Neural progenitor cell (in vitro differentiated cells): ENCODE measurements around the gene NDUFS2. TPM values are rescaled to one million over a fixed set of nuclear protein-coding genes. Genes with fewer than 3 reads are reported as not detected.

Experiments
- DNase-seq: peaks from one replicate; pipeline ENCODE4 v3.0.0-alpha.2; 2016; ENCODE audit warnings: low spot score
- H2AFZ ChIP-seq: fragments of 200-600 bp; sonication (generic); replicated peaks from 2 replicates; pipeline ENCODE4 v1.6.1; 2016; ENCODE audit warnings: antibody characterized with exemption
- H3F3A ChIP-seq: fragments of 200-600 bp; sonication (generic); 2 replicates; pipeline ENCODE4 v1.6.1; 2016; ENCODE audit warnings: antibody characterized with exemption, low read depth
- H3K27ac ChIP-seq: fragments of 200-600 bp; sonication (generic); 2 replicates; pipeline ENCODE4 v1.5.1; 2016; ENCODE audit warnings: mild to moderate bottlenecking
- H3K27me3 ChIP-seq: fragments of 200-600 bp; sonication (generic); 2 replicates; pipeline ENCODE4 v1.6.1; 2016; ENCODE audit warnings: mild to moderate bottlenecking, moderate library complexity
- H3K36me3 ChIP-seq: fragments of 200-600 bp; sonication (generic); 2 replicates; pipeline ENCODE4 v1.5.1; 2016
- H3K4me1 ChIP-seq: fragments of 200-600 bp; sonication (generic); 2 replicates; pipeline ENCODE4 v1.6.1; 2016; ENCODE audit warnings: mixed run types
- H3K4me2 ChIP-seq: fragments of 200-600 bp; sonication (generic); 2 replicates; pipeline ENCODE4 v1.6.1; 2016
- H3K4me3 ChIP-seq: fragments of 200-600 bp; sonication (generic); 2 replicates; pipeline ENCODE4 v1.5.1; 2016
- H3K79me2 ChIP-seq: fragments of 200-600 bp; sonication (generic); 2 replicates; pipeline ENCODE4 v1.6.1; 2016; ENCODE audit warnings: low read depth
- H3K9ac ChIP-seq: fragments of 200-600 bp; sonication (generic); 2 replicates; pipeline ENCODE4 v1.6.1; 2016
- H3K9me3 ChIP-seq: fragments of 200-600 bp; sonication (generic); 2 replicates; pipeline ENCODE4 v1.5.1; 2016; ENCODE audit warnings: low read depth
- H4K20me1 ChIP-seq: fragments of 200-600 bp; sonication (generic); 2 replicates; pipeline ENCODE4 v1.6.1; 2016; ENCODE audit warnings: low read depth
- H3K27ac Mint-ChIP-seq: 3 replicates; pipeline ENCODE4 v1.8.0; 2021; ENCODE audit warnings: mixed read lengths
- H3K27me3 Mint-ChIP-seq: 2 replicates; pipeline ENCODE4 v1.8.0; 2022; ENCODE audit warnings: low read depth, mild to moderate bottlenecking, inconsistent platforms, moderate library complexity, mixed read lengths; ENCODE audit not compliant: insufficient read depth
- H3K36me3 Mint-ChIP-seq: 3 replicates; pipeline ENCODE4 v1.8.0; 2021; ENCODE audit warnings: mixed read lengths
- H3K4me1 Mint-ChIP-seq: 3 replicates; pipeline ENCODE4 v1.8.0; 2021; ENCODE audit warnings: mixed read lengths
- H3K4me3 Mint-ChIP-seq: 3 replicates; pipeline ENCODE4 v1.8.0; 2021; ENCODE audit warnings: mild to moderate bottlenecking, moderate library complexity, mixed read lengths
- H3K9me3 Mint-ChIP-seq: 3 replicates; pipeline ENCODE4 v1.8.0; 2020; ENCODE audit warnings: mixed read lengths
- EZH2 ChIP-seq: fragments of 200-600 bp; sonication (generic); IDR thresholded peaks from 2 replicates; pipeline ENCODE4 v1.6.1; 2017; ENCODE audit warnings: antibody characterized with exemption, mild to moderate bottlenecking, moderate library complexity
- EZH2phosphoT487 ChIP-seq: fragments of 200-600 bp; sonication (generic); IDR thresholded peaks from 2 replicates; pipeline ENCODE4 v1.6.1; 2017; ENCODE audit warnings: antibody characterized with exemption
- total RNA-seq: library from RNA; depleted of rRNA; stranded (reverse); fragments of >200 nt; gene quantifications from 2 replicates; pipeline ENCODE4 v1.2.3, GENCODE V29; 2015; ENCODE audit warnings: low replicate concordance
- TF ChIP-seq, protein P1 (sequence below): fragments of 200-600 bp; sonication (generic); IDR thresholded peaks from 2 replicates; pipeline ENCODE4 v1.5.1; 2017; ENCODE audit warnings: antibody characterized with exemption, mild to moderate bottlenecking

NDUFS2 gene
- total RNA-seq, 1 donor from 2014 or later: 107 TPM

GRCh38 chr1:161171191-161171590 is 31.0 kb upstream of the NDUFS2 start:
- no peaks in the 10 kb centered on the region for H3K9me3 ChIP-seq
- H3K27me3 ChIP-seq: no peaks in the 10 kb centered on the region
- no peak overlapping the region for H3K9ac ChIP-seq
- Mint-ChIP-seq H3K4me1 (peaks cover 22% of the 10 kb centered on the region), H3K27ac (no peak overlapping the region), H3K4me3 (no peak overlapping the region), H3K36me3 (peaks cover 33% of the 10 kb centered on the region), H3K9me3 (no peaks in the 10 kb centered on the region), H3K27me3 (no peaks in the 10 kb centered on the region)
- H2AFZ ChIP-seq: no peak overlapping the region
- TF ChIP-seq EZH2: no peak
- TF ChIP-seq, protein P1, sequence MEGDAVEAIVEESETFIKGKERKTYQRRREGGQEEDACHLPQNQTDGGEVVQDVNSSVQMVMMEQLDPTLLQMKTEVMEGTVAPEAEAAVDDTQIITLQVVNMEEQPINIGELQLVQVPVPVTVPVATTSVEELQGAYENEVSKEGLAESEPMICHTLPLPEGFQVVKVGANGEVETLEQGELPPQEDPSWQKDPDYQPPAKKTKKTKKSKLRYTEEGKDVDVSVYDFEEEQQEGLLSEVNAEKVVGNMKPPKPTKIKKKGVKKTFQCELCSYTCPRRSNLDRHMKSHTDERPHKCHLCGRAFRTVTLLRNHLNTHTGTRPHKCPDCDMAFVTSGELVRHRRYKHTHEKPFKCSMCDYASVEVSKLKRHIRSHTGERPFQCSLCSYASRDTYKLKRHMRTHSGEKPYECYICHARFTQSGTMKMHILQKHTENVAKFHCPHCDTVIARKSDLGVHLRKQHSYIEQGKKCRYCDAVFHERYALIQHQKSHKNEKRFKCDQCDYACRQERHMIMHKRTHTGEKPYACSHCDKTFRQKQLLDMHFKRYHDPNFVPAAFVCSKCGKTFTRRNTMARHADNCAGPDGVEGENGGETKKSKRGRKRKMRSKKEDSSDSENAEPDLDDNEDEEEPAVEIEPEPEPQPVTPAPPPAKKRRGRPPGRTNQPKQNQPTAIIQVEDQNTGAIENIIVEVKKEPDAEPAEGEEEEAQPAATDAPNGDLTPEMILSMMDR: peak; percentile 15
- no peak overlapping the region for H3K27ac ChIP-seq
- H3K79me2 ChIP-seq: no peaks in the 10 kb centered on the region
- no peaks in the 10 kb centered on the region for H3K4me1 ChIP-seq
- H4K20me1 ChIP-seq: no peaks in the 10 kb centered on the region
- peaks cover 11% of the 10 kb centered on the region for H3F3A ChIP-seq
- DNase-seq: no peak
- no peak overlapping the region for H3K4me2 ChIP-seq
- H3K4me3 ChIP-seq: no peak overlapping the region
- H3K36me3 ChIP-seq: no peaks in the 10 kb centered on the region

GRCh38 chr1:161171696-161172095 is 30.5 kb upstream of the NDUFS2 start:
- H3K4me2 ChIP-seq: no peak overlapping the region
- Mint-ChIP-seq H3K4me1 (peaks cover 27% of the 10 kb centered on the region), H3K4me3 (no peak overlapping the region), H3K36me3 (peaks cover 33% of the 10 kb centered on the region), H3K9me3 (no peaks in the 10 kb centered on the region), H3K27ac (no peak overlapping the region), H3K27me3 (no peaks in the 10 kb centered on the region)
- H3K4me3 ChIP-seq: no peak overlapping the region
- no peaks in the 10 kb centered on the region for H3K9me3 ChIP-seq
- no peak for DNase-seq
- H2AFZ ChIP-seq: no peak overlapping the region
- H3K4me1 ChIP-seq: no peaks in the 10 kb centered on the region
- no peaks in the 10 kb centered on the region for H3K79me2 ChIP-seq
- H3F3A ChIP-seq: peaks cover 6% of the 10 kb centered on the region
- no peaks in the 10 kb centered on the region for H4K20me1 ChIP-seq
- H3K27ac ChIP-seq: no peak overlapping the region
- TF ChIP-seq, protein P1: no peak
- TF ChIP-seq EZH2phosphoT487: no peak
- no peak for TF ChIP-seq EZH2
- H3K9ac ChIP-seq: no peak overlapping the region
- H3K36me3 ChIP-seq: no peaks in the 10 kb centered on the region
- no peaks in the 10 kb centered on the region for H3K27me3 ChIP-seq

- Histone ChIP-seq H3K4me2 (no peak overlapping the region), H3K4me3 (no peak overlapping the region), H3K9ac (no peak overlapping the region), H3K27me3 (no peaks in the 10 kb centered on the region), H3K36me3 (no peaks in the 10 kb centered on the region), H3K9me3 (no peaks in the 10 kb centered on the region), H3K27ac (no peak overlapping the region), H4K20me1 (no peaks in the 10 kb centered on the region), H3K79me2 (no peaks in the 10 kb centered on the region), H3K4me1 (no peaks in the 10 kb centered on the region), H3F3A (no peaks in the 10 kb centered on the region), H2AFZ (no peak overlapping the region)
- H3K9me3 Mint-ChIP-seq: no peaks in the 10 kb centered on the region
- DNase-seq: no peak
- peaks cover 24% of the 10 kb centered on the region for H3K4me1 Mint-ChIP-seq
- no peaks in the 10 kb centered on the region for H3K27me3 Mint-ChIP-seq
- TF ChIP-seq EZH2 (no peak), EZH2phosphoT487 (no peak)
- TF ChIP-seq, protein P1: no peak
- no peak overlapping the region for H3K27ac Mint-ChIP-seq
- H3K4me3 Mint-ChIP-seq: no peak overlapping the region
- peaks cover 33% of the 10 kb centered on the region for H3K36me3 Mint-ChIP-seq
Observed at GRCh38 chr1:161172349-161172748, 29.8 kb upstream of the NDUFS2 start.
